ENCODE results near the gene RIC1.
"Not testable (repeated sequence)": the region's sequence is repeated elsewhere in the genome, so short reads cannot be mapped to it uniquely, and the experiment has no call there.

Gene RIC1

GRCh38 chr9:5621327-5621726 is 7.6 kb upstream of the RIC1 start:
- no peak for DNase-seq

- DNase-seq: no peak
These were observed 6.9 kb upstream of the RIC1 start for GRCh38 chr9:5622016-5622415.

- no peak for DNase-seq
These were observed 4.3 kb upstream of the RIC1 start for GRCh38 chr9:5624655-5625054.

GRCh38 chr9:5626727-5627634 is 1.9 kb upstream of the RIC1 start:
- DNase-seq: peak; percentile 5

- not testable (repeated sequence) for DNase-seq
These were observed 1.2 kb upstream of the RIC1 start for GRCh38 chr9:5627686-5628085.

GRCh38 chr9:5628183-5628529 is 751 bp upstream of the RIC1 start:
- DNase-seq: no peak

GRCh38 chr9:5629312-5630080 is 589 bp downstream of the RIC1 start:
- peak; percentile 32 for DNase-seq

GRCh38 chr9:5630081-5630507 is 1.2 kb downstream of the RIC1 start:
- DNase-seq: no peak

GRCh38 chr9:5631026-5631425 is 2.1 kb downstream of the RIC1 start:
- no peak for DNase-seq

- DNase-seq: no peak
These were observed 3.6 kb downstream of the RIC1 start for GRCh38 chr9:5632540-5632939.

- DNase-seq: no peak
These were observed 4.3 kb downstream of the RIC1 start for GRCh38 chr9:5633243-5633642.

- no peak for DNase-seq
These were observed 6.5 kb downstream of the RIC1 start for GRCh38 chr9:5635390-5635789.

- DNase-seq: no peak
These were observed 10.9 kb downstream of the RIC1 start for GRCh38 chr9:5639816-5640215.

- DNase-seq: no peak
These were observed 13.3 kb downstream of the RIC1 start for GRCh38 chr9:5642170-5642569.

GRCh38 chr9:5643005-5643624 is 14.2 kb downstream of the RIC1 start:
- no peak for DNase-seq

- no peak for DNase-seq
These were observed 15.6 kb downstream of the RIC1 start for GRCh38 chr9:5644501-5644900.

GRCh38 chr9:5646116-5646515 is 17.2 kb downstream of the RIC1 start:
- DNase-seq: no peak

GRCh38 chr9:5650356-5651105 is 21.6 kb downstream of the RIC1 start:
- DNase-seq: no peak

GRCh38 chr9:5651246-5651645 is 22.3 kb downstream of the RIC1 start:
- DNase-seq: no peak

GRCh38 chr9:5652821-5653220 is 23.9 kb downstream of the RIC1 start:
- no peak for DNase-seq

- not testable (repeated sequence) for DNase-seq
These were observed 33.9 kb downstream of the RIC1 start for GRCh38 chr9:5662804-5663203.

- DNase-seq: no peak
These were observed 36.2 kb downstream of the RIC1 start for GRCh38 chr9:5665059-5665458.

GRCh38 chr9:5667391-5667790 is 38.5 kb downstream of the RIC1 start:
- DNase-seq: no peak
